Left lung (tissue), 10 donors: ENCODE measurements around the gene ZNFX1. TPM values are rescaled to one million over a fixed set of nuclear protein-coding genes. Genes with fewer than 3 reads are reported as not detected.
"Not testable (repeated sequence)": the region's sequence is repeated elsewhere in the genome, so short reads cannot be mapped to it uniquely, and the experiment has no call there.

ENCODE experiments used
- ATAC-seq: fragments of 200-7000 bp; cut with Tn5 transposase; one replicate; pipeline ENCODE4 v1.9.1; 2020; ENCODE audit warnings: moderate library complexity
- DNase-seq, 4 donors: peaks; one replicate each; pipeline ENCODE4 v3.0.0-alpha.2; 2013 to 2020
- H3K27ac ChIP-seq, 2 donors: fragments of 200-600 bp; sonication (generic) in 1 of 2; one replicate each; pipeline versions ENCODE4 v1.5.0 to v1.8.0; 2020 to 2021
- H3K27me3 ChIP-seq, 2 donors: fragments of 200-600 bp; sonication (generic) in 1 of 2; one replicate each; pipeline versions ENCODE4 v1.5.0 to v1.8.0; 2020 to 2021
- H3K36me3 ChIP-seq, 2 donors: fragments of 200-600 bp; sonication (generic) in 1 of 2; one replicate each; pipeline versions ENCODE4 v1.5.0 to v1.8.0; 2020 to 2021
- H3K4me1 ChIP-seq, 2 donors: fragments of 200-600 bp; one replicate each; pipeline ENCODE4 v1.8.0; 2021
- H3K4me3 ChIP-seq, 2 donors: fragments of 200-600 bp; sonication (generic) in 1 of 2; one replicate each; pipeline versions ENCODE4 v1.5.0 to v1.8.0; 2020 to 2021; ENCODE audit warnings: mild to moderate bottlenecking in 1 of 2
- H3K9me3 ChIP-seq, 2 donors: fragments of 200-600 bp; sonication (generic) in 1 of 2; one replicate each; pipeline versions ENCODE4 v1.5.0 to v1.8.0; 2020 to 2021
- intact Hi-C, 2 donors: fragments of 100-400 bp; cut with DNase I; formaldehyde crosslinking; loops; one replicate each; pipeline versions ENCODE4 v1.11.2 to v1.14.2; 2022
- polyA plus RNA-seq, 6 donors: library from polyadenylated mRNA; unstranded; fragments of 120-200 nt; gene quantifications; one replicate each; pipeline ENCODE4 v1.2.1, GENCODE V29; 2013; ENCODE audit not compliant: insufficient read length in 6 of 6
- total RNA-seq, 2 donors: library from RNA; stranded (reverse); fragmentation: NEBNext Ultra II Directional; extraction: Animal tissue kit (Norgen Biotek cat#: 25700); gene quantifications; one replicate each; pipeline ENCODE4 v1.2.1, GENCODE V29; 2021
- TF ChIP-seq, protein P1 (sequence below), 2 donors: fragments of 200-600 bp; sonication (generic) in 1 of 2; IDR thresholded peaks; one replicate each; pipeline versions ENCODE4 v1.5.0 to v1.8.0; 2021; ENCODE audit warnings: antibody characterized with exemption in 2 of 2
- donor health status: DM: no; HTN: yes; CAD: no.
- donor health status: DM: no; HTN: no; CAD: no.

The ZNFX1 gene
- total and polyA plus RNA-seq, 8 donors, result 15.5 to 41.0 (median 16.6) TPM

DNA sequence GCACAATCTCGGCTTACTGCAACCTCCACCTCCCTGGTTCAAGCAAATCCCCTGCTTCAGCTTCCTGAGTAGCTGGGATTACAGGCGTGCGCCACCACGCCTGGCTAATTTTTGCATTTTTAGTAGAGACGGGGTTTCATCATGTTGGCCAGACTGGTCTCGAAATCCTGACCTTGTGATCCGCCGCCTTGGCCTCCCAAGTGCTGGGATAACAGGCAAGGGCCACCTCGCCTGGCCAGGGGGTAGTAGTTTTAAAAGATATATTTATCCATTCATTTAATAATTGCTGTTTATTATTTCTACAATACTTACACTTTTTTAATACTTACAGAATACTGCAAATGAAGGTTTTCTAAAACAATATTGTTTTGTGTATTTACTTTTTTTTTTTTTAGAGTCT lies 74.1 kb downstream of the ZNFX1 start:
- Histone ChIP-seq H3K36me3 (no peaks in the 10 kb centered on the region), H3K4me3 (no peak overlapping the region), H3K27ac (no peak overlapping the region), H3K4me1 (no peaks in the 10 kb centered on the region), H3K27me3 (no peaks in the 10 kb centered on the region), H3K9me3 (no peaks in the 10 kb centered on the region)
- TF ChIP-seq, protein P1, sequence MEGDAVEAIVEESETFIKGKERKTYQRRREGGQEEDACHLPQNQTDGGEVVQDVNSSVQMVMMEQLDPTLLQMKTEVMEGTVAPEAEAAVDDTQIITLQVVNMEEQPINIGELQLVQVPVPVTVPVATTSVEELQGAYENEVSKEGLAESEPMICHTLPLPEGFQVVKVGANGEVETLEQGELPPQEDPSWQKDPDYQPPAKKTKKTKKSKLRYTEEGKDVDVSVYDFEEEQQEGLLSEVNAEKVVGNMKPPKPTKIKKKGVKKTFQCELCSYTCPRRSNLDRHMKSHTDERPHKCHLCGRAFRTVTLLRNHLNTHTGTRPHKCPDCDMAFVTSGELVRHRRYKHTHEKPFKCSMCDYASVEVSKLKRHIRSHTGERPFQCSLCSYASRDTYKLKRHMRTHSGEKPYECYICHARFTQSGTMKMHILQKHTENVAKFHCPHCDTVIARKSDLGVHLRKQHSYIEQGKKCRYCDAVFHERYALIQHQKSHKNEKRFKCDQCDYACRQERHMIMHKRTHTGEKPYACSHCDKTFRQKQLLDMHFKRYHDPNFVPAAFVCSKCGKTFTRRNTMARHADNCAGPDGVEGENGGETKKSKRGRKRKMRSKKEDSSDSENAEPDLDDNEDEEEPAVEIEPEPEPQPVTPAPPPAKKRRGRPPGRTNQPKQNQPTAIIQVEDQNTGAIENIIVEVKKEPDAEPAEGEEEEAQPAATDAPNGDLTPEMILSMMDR (IDR thresholded peaks at IDR 0.05), result no peak
- DNase-seq, result no peak
- ATAC-seq, result no peak
- intact Hi-C loops, result no loop called here

DNA sequence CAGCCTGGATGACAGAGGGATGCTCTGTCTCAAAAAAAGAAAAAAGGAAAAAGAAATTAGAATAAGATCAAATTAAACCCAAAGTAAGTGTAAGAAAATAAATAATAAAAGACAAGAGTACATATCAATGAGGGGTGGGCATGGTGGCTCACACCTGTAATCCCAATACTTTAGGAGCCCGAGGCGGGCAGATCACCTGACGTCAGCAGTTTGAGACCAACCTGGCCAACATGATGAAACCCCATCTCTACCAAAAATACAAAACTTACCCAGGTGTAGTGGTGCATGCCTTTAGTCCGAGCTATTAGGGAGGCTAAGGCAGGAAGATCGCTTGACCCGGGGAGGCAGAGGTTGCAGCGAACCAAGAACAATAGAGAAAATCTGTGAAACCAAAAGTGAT lies 74.8 kb downstream of the ZNFX1 start:
- intact Hi-C loops, result no loop called here
- Histone ChIP-seq H3K4me3 (no peak overlapping the region), H3K9me3 (no peaks in the 10 kb centered on the region), H3K36me3 (no peaks in the 10 kb centered on the region), H3K4me1 (no peaks in the 10 kb centered on the region), H3K27me3 (no peaks in the 10 kb centered on the region), H3K27ac (no peak overlapping the region)
- TF ChIP-seq, protein P1 (IDR thresholded peaks at IDR 0.05), result no peak
- ATAC-seq (no peak), DNase-seq (no peak)

DNA sequence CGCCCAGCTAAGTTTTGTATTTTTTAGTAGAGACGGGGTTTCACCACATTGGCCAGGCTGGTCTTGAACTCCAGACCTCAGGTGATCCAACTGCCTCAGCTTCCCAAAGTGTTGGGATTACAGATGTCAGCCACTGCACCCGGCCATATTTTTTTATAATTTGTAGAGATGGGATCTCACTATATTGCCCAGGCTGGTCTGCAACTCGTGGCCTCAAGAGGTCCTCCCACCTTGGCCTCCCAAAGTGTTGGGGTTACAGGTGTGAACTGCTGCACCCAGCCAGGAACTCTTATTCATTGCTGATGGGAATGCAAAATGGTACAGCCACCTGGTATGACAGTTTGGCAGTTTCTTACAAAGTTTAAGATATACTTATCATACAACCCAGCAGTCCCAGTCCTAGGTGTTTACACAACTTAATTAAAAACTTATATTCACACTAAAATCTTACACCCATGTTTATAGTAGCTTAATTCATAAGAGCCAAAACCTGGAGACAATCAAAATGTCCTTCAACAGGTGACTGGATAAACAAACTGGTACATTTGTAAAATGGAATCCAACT lies 78.0 kb downstream of the ZNFX1 start:
- H3K27me3 ChIP-seq, result no peaks in the 10 kb centered on the region
- no peak overlapping the region for H3K4me3 ChIP-seq
- no peaks in the 10 kb centered on the region for H3K9me3 ChIP-seq
- ATAC-seq (no peak), DNase-seq (no peak)
- no peak overlapping the region for H3K27ac ChIP-seq
- intact Hi-C loops, result no loop called here
- no peaks in the 10 kb centered on the region for H3K36me3 ChIP-seq
- H3K4me1 ChIP-seq, result no peaks in the 10 kb centered on the region
- TF ChIP-seq, protein P1 (IDR thresholded peaks at IDR 0.05), result no peak

DNA sequence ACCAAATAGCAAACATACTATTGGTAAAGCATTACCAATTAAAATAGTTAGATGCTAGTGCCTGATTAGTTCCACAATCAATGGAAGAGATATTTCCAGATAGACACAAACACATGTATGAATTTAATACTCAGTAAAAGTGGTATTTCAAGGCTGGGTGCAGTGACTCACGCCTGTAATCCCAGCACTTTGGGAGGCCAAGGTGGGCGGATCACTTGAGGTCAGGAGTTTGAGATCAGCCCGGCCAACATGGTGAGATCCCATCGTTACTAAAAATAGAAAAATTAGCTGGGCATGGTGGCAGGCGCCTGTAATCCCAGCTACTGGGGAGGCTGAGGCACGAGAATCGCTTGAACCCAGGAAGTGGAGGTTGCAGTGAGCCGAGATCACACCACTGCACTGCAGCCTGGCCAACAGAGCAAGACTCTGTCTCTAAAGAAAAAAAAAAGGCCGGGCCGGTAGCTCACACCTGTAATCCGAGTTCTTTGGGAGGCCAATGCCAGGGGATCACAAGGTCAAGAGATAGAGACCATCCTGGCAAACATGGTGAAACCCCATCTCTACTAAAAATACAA lies 84.8 kb downstream of the ZNFX1 start:
- DNase-seq, intact Hi-C loops, ATAC-seq, H3K27me3 ChIP-seq, H3K36me3 ChIP-seq, H3K9me3 ChIP-seq, H3K4me1 ChIP-seq, H3K4me3 ChIP-seq, H3K27ac ChIP-seq: not testable (repeated sequence)

Other genes starting within 250 kb of the ZNFX1 start
- 10 to 100 TPM; 41.5 to 60.5 TPM for gene CSE1L, start 231.7 kb downstream of the ZNFX1 start, total RNA-seq
- 10 to 100 TPM; 72.1 to 87.9 (median 79.5) TPM for gene CSE1L, start 231.7 kb downstream of the ZNFX1 start, polyA plus RNA-seq
- gene STAU1, start 89.7 kb downstream of the ZNFX1 start, total RNA-seq, result 10 to 100 TPM; 68.6 to 83.0 TPM
- 100 to 1,000 TPM in 2 of 6 donors, 10 to 100 TPM in 4; 93.1 to 103 (median 99.2) TPM for gene STAU1, start 89.7 kb downstream of the ZNFX1 start, polyA plus RNA-seq
- 10 to 100 TPM; 21.8 to 22.2 TPM for gene DDX27, start 58.6 kb downstream of the ZNFX1 start, total RNA-seq
- 10 to 100 TPM; 45.6 to 49.5 (median 47.0) TPM for gene DDX27, start 58.6 kb downstream of the ZNFX1 start, polyA plus RNA-seq
- under 1 TPM; 0.26 to 0.34 TPM for gene KCNB1, start 204.6 kb upstream of the ZNFX1 start, total RNA-seq
- 1 to 10 TPM in 1 of 6 donors, under 1 TPM in 5; 0.29 to 1.2 (median 0.56) TPM for gene KCNB1, start 204.6 kb upstream of the ZNFX1 start, polyA plus RNA-seq